Measurements from ENCODE around the gene CTNNBL1.

DNA sequence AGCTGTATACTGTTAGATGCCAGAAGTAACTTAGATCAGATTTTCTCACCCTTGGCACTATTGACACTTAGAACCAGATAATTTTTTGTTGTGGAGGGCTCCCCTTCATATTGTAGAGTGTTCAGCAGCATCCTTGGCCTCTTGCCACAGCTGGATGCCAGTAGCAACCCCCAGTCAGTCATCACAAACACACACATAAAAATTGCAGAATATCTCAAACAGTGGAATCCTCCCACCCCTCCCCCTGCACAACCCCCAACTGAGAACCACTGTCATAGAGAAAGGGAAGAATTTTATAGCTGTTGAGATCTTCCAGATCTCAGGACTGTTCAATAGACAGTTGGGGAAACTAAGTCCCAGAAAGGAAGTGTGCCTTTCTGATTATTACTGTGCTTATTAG lies 127.9 kb downstream of the CTNNBL1 start:
- TF ChIP-seq CTCF (IDR thresholded peaks at IDR 0.05): no peak
- no peak for TF ChIP-seq POLR2A (IDR thresholded peaks at IDR 0.05)

All from uterus (tissue), 2 donors.